ENCODE results near the gene WDR1. TPM values are rescaled to one million over a fixed set of nuclear protein-coding genes. Genes with fewer than 3 reads are reported as not detected.
A peak's percentile ranks its signal among the peaks of the same experiment; 100 is the strongest.

Gene WDR1
- total RNA-seq, 6 donors from 2014 or later = 135 to 307 (median 183) TPM

- H3K36me3 ChIP-seq = no peaks in the 10 kb centered on the region
- TF ChIP-seq POLR2A (IDR thresholded peaks at IDR 0.05) (no peak), CTCF (IDR thresholded peaks at IDR 0.05) (no peak)
- H3K27ac ChIP-seq = no peak overlapping the region
- no peak for DNase-seq
- no peaks in the 10 kb centered on the region for H3K9me3 ChIP-seq
- no peak for ATAC-seq (ENCODE audit: low FRiP score in 2 of 2)
- H3K27me3 ChIP-seq = no peaks in the 10 kb centered on the region
- H3K4me3 ChIP-seq = no peak overlapping the region
- peaks cover 0 to 6% (median 1%) of the 10 kb centered on the region in 4 donors for H3K4me1 ChIP-seq
- 83 to 90% methylated on average over 5 to 6 of the region's 6 CpGs for WGBS, 2 donors
Measured at GRCh38 chr4:10161840-10162239, 45.2 kb upstream of the WDR1 start.

- no peaks in the 10 kb centered on the region for H3K27me3 ChIP-seq
- peaks cover 0 to 6% (median 1%) of the 10 kb centered on the region in 4 donors for H3K4me1 ChIP-seq
- H3K9me3 ChIP-seq = no peaks in the 10 kb centered on the region
- 39 to 60% methylated on average over 2 to 3 of the region's 3 CpGs for WGBS, 2 donors
- no peak overlapping the region for H3K27ac ChIP-seq
- H3K36me3 ChIP-seq = no peaks in the 10 kb centered on the region
- DNase-seq = no peak
- no peak overlapping the region for H3K4me3 ChIP-seq
- TF ChIP-seq CTCF (IDR thresholded peaks at IDR 0.05) (no peak), POLR2AphosphoS5 (IDR thresholded peaks at IDR 0.05) (no peak), EP300 (IDR thresholded peaks at IDR 0.05) (no peak), POLR2A (IDR thresholded peaks at IDR 0.05) (no peak)
- ATAC-seq (ENCODE audit: low FRiP score in 2 of 2) = no peak
Measured at GRCh38 chr4:10161146-10161545, 44.5 kb upstream of the WDR1 start.

- ATAC-seq (ENCODE audit: low FRiP score in 2 of 2) (no peak), DNase-seq (no peak)
- 63 to 66% methylated on average over 7 of the region's 7 CpGs for WGBS, 2 donors
- H3K4me3 ChIP-seq = no peak overlapping the region
- TF ChIP-seq POLR2AphosphoS5 (IDR thresholded peaks at IDR 0.05) = no peak
- TF ChIP-seq CTCF (IDR thresholded peaks at IDR 0.05) = peak in 2 of 6 experiments; percentile 6 to 17
- TF ChIP-seq POLR2A (IDR thresholded peaks at IDR 0.05) = no peak
- no peak for TF ChIP-seq EP300 (IDR thresholded peaks at IDR 0.05)
- H3K27ac ChIP-seq = no peak overlapping the region
- H3K36me3 ChIP-seq = no peaks in the 10 kb centered on the region
- peaks cover 0 to 6% (median 1%) of the 10 kb centered on the region in 4 donors for H3K4me1 ChIP-seq
- H3K9me3 ChIP-seq = no peaks in the 10 kb centered on the region
- no peaks in the 10 kb centered on the region for H3K27me3 ChIP-seq
Measured at GRCh38 chr4:10160281-10160856, 43.8 kb upstream of the WDR1 start.

- DNase-seq = no peak
- H3K36me3 ChIP-seq = no peaks in the 10 kb centered on the region
- H3K4me3 ChIP-seq = no peak overlapping the region
- H3K4me1 ChIP-seq = peaks cover 0 to 6% (median 1%) of the 10 kb centered on the region in 4 donors
- no peaks in the 10 kb centered on the region for H3K27me3 ChIP-seq
- no peak for ATAC-seq (ENCODE audit: low FRiP score in 2 of 2)
- H3K27ac ChIP-seq = no peak overlapping the region
- no peak for TF ChIP-seq POLR2A (IDR thresholded peaks at IDR 0.05)
- TF ChIP-seq POLR2AphosphoS5 (IDR thresholded peaks at IDR 0.05) = no peak
- no peaks in the 10 kb centered on the region for H3K9me3 ChIP-seq
Measured at GRCh38 chr4:10159671-10160070, 43.1 kb upstream of the WDR1 start.

GRCh38 chr4:10158333-10158942 is 41.8 kb upstream of the WDR1 start:
- Histone ChIP-seq H3K4me3 (no peak overlapping the region), H3K4me1 (peaks cover 0 to 6% (median 1%) of the 10 kb centered on the region in 4 donors), H3K9me3 (no peaks in the 10 kb centered on the region), H3K27ac (no peak overlapping the region), H3K36me3 (no peaks in the 10 kb centered on the region), H3K27me3 (no peaks in the 10 kb centered on the region)
- no peak for TF ChIP-seq CTCF (IDR thresholded peaks at IDR 0.05)
- no peak for TF ChIP-seq POLR2A (IDR thresholded peaks at IDR 0.05)
- no peak for TF ChIP-seq EP300 (IDR thresholded peaks at IDR 0.05)
- no peak for TF ChIP-seq POLR2AphosphoS5 (IDR thresholded peaks at IDR 0.05)
- ATAC-seq (ENCODE audit: low FRiP score in 2 of 2) (no peak), DNase-seq (no peak)
- WGBS, 2 donors = 48 to 53% methylated on average over 9 of the region's 9 CpGs

Measured in upper lobe of left lung (tissue), 6 donors.